Uterus (tissue), 4 donors: ENCODE measurements around the gene IRF2BPL. TPM values are rescaled to one million over a fixed set of nuclear protein-coding genes. Genes with fewer than 3 reads are reported as not detected.
A peak's percentile ranks its signal among the peaks of the same experiment; 100 is the strongest.

Source experiments
- DNase-seq, 2 donors: peaks; one replicate each; pipeline ENCODE4 v3.0.0-alpha.2; 2019 to 2020
- H3K27ac ChIP-seq, 2 donors: fragments of 200-600 bp; sonication (generic); 1 replicate in 1 of 2; 2 replicates in 1 of 2; pipeline ENCODE4 v1.5.1; 2016 to 2018
- H3K27me3 ChIP-seq, 2 donors: fragments of 200-600 bp; sonication (generic); one replicate each; pipeline ENCODE4 v1.5.1; 2018 to 2019; ENCODE audit warnings: control low read depth in 1 of 2
- H3K36me3 ChIP-seq, 2 donors: fragments of 200-600 bp; sonication (generic); one replicate each; pipeline ENCODE4 v1.5.1; 2019; ENCODE audit warnings: control low read depth in 1 of 2
- H3K4me1 ChIP-seq, 2 donors: fragments of 200-600 bp; sonication (generic); one replicate each; pipeline ENCODE4 v1.5.1; 2018 to 2019; ENCODE audit warnings: control low read depth in 1 of 2
- H3K4me3 ChIP-seq, 2 donors: fragments of 200-600 bp; sonication (generic); 1 replicate in 1 of 2; 2 replicates in 1 of 2; pipeline ENCODE4 v1.5.1; 2018 to 2019; ENCODE audit warnings: mild to moderate bottlenecking in 1 of 2
- H3K9me3 ChIP-seq, 2 donors: fragments of 200-600 bp; sonication (generic); one replicate each; pipeline ENCODE4 v1.5.1; 2019; ENCODE audit warnings: control low read depth in 1 of 2
- POLR2A ChIP-seq, 2 donors: fragments of 450-650 bp; IDR thresholded peaks; one replicate each; pipeline ENCODE4 v1.6.1; 2016; ENCODE audit warnings: antibody characterized with exemption in 2 of 2, mild to moderate bottlenecking in 1 of 2, moderate library complexity in 1 of 2
- intact Hi-C: fragments of 100-400 bp; cut with DNase I; formaldehyde crosslinking; loops from one replicate; pipeline ENCODE4 v1.15.1; 2023; ENCODE audit warnings: low total_unique reads
- total RNA-seq, 4 donors: library from RNA; depleted of rRNA in 3 of 4; stranded (reverse); fragments of >200 nt in 3 of 4; gene quantifications; one replicate each; pipeline versions ENCODE4 v1.1.0 to v1.2.4, GENCODE V29; 2014 to 2023
- TF ChIP-seq, protein P1 (sequence below), 4 experiments: fragments of 200-600 bp in 2 of 4; fragments of 450-650 bp in 2 of 4; sonication (generic) in 2 of 4; IDR thresholded peaks; one replicate each; pipeline ENCODE4 v1.5.1; 2016 to 2019; ENCODE audit warnings: antibody characterized with exemption in 4 of 4, mild to moderate bottlenecking in 2 of 4, moderate library complexity in 1 of 4
- donor health status: DM: yes; HTN: yes; CAD: no.

IRF2BPL gene
- total RNA-seq, 4 donors from 2014 or later = 15.6 to 60.8 (median 36.6) TPM

DNA sequence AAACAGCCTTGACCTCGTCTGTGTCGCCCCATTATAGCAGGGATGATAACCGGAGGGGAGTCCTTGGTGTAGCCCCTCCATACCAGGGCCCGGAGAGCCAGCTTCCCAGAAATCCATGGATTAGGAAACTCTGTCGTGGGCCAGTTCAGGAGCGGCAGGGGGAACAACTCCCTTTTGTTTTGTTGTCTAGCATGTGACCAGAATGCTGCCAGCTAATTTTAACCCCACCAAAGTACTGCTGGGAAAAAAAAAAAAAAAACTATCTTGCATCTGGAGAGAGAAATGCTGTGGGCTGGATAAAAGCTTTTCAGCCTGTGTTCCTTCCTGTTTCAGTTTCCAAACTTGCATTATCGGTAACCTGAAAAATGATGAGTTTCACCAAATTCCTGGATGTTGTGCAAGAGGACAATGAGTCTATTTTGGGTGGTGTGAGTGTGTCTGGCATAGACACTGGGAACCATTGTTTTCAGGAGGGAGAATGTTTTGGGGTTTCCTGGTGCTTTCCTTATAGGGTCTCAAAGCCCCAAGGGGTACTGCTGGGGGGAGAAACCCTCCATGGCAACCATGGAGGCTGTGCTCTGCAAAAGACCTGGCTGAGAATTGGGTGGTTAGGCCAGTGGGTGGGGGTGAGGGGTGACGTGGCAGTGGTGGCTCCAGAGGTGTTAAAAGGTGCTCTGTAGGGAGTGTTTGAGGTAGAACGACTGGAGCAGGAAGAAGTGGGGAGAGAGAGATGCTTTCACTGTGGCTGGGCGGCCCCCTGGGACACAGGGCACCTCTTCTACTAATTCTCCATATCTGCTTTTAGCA lies 14.9 kb upstream of the IRF2BPL start:
- Histone ChIP-seq H3K27ac (peak overlapping the region; percentile 94 to 100), H3K27me3 (no peaks in the 10 kb centered on the region), H3K36me3 (no peaks in the 10 kb centered on the region), H3K4me1 (peaks cover 44 to 47% of the 10 kb centered on the region in 2 donors), H3K9me3 (no peaks in the 10 kb centered on the region), H3K4me3 (no peak overlapping the region)
- TF ChIP-seq, protein P1, sequence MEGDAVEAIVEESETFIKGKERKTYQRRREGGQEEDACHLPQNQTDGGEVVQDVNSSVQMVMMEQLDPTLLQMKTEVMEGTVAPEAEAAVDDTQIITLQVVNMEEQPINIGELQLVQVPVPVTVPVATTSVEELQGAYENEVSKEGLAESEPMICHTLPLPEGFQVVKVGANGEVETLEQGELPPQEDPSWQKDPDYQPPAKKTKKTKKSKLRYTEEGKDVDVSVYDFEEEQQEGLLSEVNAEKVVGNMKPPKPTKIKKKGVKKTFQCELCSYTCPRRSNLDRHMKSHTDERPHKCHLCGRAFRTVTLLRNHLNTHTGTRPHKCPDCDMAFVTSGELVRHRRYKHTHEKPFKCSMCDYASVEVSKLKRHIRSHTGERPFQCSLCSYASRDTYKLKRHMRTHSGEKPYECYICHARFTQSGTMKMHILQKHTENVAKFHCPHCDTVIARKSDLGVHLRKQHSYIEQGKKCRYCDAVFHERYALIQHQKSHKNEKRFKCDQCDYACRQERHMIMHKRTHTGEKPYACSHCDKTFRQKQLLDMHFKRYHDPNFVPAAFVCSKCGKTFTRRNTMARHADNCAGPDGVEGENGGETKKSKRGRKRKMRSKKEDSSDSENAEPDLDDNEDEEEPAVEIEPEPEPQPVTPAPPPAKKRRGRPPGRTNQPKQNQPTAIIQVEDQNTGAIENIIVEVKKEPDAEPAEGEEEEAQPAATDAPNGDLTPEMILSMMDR (IDR thresholded peaks at IDR 0.05) = no peak
- no peak for TF ChIP-seq POLR2A (IDR thresholded peaks at IDR 0.05)
- intact Hi-C loops = no loop called here
- peak; percentile 64 to 76 for DNase-seq

DNA sequence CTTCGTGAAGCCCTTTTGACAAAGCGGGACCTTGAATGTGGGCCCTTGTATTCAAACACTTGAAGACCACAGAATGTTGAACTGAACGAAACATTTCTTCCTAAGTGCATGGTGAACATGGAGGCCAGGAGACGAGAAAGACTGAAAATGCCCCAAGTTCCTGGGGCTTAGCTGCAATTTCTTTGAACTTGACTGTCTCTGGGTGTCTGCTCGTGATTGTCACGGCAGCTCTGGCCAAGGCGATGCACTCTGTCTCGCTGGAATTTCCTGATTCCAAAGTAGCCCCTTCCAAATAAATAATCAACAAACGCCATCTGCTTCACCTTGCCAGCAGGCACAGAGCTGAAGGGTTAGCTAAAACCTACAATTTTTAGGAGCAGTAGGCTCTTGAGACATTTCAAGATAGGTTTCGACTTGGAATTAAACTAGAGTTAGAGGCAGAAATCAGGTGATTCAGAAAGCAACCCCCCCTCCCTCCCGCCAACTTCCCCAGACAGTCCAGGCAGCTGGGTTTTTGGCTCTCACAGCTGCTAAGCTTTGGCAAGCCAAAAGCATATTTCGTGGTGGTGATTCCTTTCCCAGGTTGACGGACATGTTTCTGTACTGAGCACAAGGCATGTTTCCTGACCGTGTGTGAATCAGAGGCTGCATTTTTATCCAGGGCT lies 13.5 kb upstream of the IRF2BPL start:
- H3K9me3 ChIP-seq = no peaks in the 10 kb centered on the region
- DNase-seq = peak; percentile 72 to 80
- intact Hi-C loops = no loop called here
- H3K27ac ChIP-seq = peak overlapping the region; percentile 94 to 100
- H3K4me3 ChIP-seq = no peak overlapping the region
- peaks cover 44 to 58% of the 10 kb centered on the region in 2 donors for H3K4me1 ChIP-seq
- no peaks in the 10 kb centered on the region for H3K27me3 ChIP-seq
- TF ChIP-seq, protein P1 (IDR thresholded peaks at IDR 0.05) = no peak
- TF ChIP-seq POLR2A (IDR thresholded peaks at IDR 0.05) = no peak
- no peaks in the 10 kb centered on the region for H3K36me3 ChIP-seq

DNA sequence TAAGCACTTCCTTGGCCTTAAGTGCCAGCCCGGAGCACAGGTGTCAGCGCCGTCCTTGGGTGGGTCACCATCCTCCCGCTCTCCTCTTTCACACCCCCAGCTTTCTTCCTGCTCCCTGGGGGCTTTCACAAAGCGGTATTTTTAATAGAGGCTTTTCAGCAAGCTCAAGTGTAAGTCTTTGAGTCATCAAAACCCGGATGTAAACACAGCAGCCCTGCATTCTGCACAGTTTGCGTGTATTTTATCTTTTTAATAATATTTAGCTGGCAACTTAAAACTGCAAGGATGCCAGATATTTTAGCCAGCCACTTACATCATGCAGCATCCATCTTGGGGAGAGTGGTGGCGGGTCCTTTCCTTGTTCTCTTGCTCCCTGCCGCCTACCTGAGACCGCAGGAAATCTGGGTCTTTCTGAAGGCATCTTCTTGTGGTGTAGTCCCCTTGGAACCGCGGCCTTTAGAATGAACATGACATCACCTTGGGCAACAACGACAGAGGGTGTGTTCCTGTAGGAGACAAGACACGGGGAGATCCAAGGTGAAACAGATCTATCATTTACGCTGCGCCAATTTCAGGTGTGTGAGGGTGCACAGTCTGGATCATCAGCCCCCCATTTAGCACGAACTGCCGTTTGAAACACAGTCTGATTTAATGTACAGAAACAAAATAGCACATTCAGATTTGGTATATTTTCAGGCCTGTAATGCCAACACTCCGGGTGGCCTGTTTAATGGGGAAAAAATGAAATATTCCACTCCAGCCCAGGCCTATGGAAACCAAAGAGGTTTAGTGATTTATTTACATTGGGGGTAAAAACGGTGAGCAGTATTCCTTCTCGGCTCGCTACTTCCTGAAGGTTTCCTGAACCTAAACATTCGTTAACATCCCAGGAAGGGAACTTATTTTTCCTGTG lies 12.5 kb upstream of the IRF2BPL start:
- peaks cover 41 to 55% of the 10 kb centered on the region in 2 donors for H3K4me1 ChIP-seq

DNA sequence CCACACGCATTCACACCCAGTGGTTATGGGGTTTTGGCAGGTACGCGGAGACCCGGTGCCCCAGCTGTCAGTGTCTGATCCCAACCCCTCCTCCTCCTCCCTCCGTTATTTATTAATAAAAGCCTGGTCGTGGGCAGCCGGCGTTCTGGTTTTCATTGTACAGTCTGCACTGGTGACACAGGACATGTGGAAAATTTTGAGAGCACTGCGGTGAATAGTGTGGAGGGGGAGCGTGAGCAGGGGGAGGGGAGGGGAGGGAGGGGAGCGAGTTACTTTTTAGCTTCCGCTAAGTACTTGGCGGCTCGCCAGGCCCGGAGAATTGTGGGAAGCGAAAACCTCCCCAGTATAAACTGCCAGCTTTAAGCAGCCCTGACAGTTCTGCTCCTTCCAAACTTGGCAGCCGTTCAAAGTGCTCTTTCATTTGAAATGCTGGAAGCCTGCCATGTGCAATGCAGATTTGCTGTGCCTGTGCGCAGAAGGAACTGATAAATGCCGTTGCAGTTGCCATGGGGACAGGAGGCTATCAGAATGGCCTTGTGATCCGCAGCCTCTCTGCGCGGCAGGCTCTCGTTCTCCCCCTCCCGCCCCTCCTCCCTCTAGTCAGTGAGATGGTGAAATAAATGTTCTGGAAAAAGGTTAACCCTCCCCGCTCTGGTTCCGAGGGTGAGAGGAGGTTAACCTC lies 11.7 kb upstream of the IRF2BPL start:
- Histone ChIP-seq H3K9me3 (no peaks in the 10 kb centered on the region), H3K36me3 (no peaks in the 10 kb centered on the region), H3K27me3 (no peaks in the 10 kb centered on the region), H3K4me3 (peak overlapping the region; percentile 10 to 22), H3K27ac (peak overlapping the region; percentile 94 to 100), H3K4me1 (peaks cover 33 to 47% of the 10 kb centered on the region in 2 donors)
- peak; percentile 99 to 100 for DNase-seq
- TF ChIP-seq POLR2A (IDR thresholded peaks at IDR 0.05) = peak in 1 of 2 donors; percentile 22
- TF ChIP-seq, protein P1 (IDR thresholded peaks at IDR 0.05) = no peak
- intact Hi-C loops = no loop called here

More for the DNA sequence above, 12.5 kb upstream of the IRF2BPL start:
- H3K36me3 ChIP-seq = no peaks in the 10 kb centered on the region
- peak overlapping the region in 1 of 2 donors; percentile 21 for H3K4me3 ChIP-seq
- intact Hi-C loops = no loop called here
- H3K27ac ChIP-seq = peak overlapping the region; percentile 94 to 100
- no peaks in the 10 kb centered on the region for H3K27me3 ChIP-seq
- DNase-seq = peak in 1 of 2 donors; percentile 32
- TF ChIP-seq, protein P1 (IDR thresholded peaks at IDR 0.05) = no peak
- no peak for TF ChIP-seq POLR2A (IDR thresholded peaks at IDR 0.05)
- H3K9me3 ChIP-seq = no peaks in the 10 kb centered on the region
